HG03558 (cell line): ENCODE results near the gene EPHA8.

ENCODE experiments used
- ATAC-seq: cut with Tn5 transposase; IDR thresholded peaks from one replicate; pipeline ENCODE4 v1.9.1; 2021; ENCODE audit warnings: moderate number of reproducible peaks; ENCODE audit not compliant: unreplicated experiment; ENCODE audit errors: extremely low read depth

EPHA8 gene

DNA sequence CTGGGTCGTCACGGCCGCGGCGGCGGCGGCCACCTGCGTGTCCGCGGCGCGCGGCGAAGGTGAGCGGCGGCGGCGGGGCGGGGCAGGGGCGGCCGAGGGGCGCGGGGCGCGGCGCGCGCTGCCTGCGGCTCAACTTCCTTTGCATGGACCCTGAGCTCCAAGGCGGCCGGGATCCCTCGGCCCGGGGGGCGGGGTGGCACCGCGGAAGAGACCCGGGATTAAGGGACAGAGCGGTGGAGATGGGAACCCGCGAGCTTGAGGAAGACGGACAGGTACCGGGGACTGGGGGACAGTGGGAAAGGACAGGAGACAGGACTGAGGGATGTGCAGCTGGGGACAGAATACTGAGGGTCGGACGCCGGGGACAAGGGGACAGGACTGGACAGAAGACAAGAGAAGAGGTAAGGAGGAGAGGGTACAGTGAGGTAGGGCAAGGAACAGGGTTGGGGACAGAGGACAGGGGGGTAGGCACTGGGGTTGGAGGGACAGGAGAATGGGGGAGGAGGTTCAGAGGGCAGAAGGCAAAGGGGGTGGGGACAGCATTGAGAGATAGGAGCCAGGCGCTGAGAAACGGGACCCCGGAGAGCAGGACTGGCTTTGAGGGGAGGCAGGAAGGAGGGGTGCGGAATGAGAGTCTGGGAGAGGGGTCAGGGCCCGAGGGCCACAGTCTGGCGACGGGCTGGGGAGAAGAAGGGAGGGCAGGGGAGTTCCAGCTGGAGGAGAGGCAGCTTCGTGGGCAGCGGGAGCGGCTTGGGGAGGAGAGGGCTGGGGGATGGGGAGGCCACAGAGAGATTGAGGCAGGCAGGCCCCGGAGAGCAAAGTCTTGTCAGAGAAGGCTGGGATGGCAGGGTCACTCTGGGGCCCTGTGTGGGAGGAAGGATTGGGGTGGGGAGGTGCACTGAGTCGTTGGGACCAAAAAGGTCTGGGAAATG, 648 bp downstream of the EPHA8 start:
- ATAC-seq: no peak

DNA sequence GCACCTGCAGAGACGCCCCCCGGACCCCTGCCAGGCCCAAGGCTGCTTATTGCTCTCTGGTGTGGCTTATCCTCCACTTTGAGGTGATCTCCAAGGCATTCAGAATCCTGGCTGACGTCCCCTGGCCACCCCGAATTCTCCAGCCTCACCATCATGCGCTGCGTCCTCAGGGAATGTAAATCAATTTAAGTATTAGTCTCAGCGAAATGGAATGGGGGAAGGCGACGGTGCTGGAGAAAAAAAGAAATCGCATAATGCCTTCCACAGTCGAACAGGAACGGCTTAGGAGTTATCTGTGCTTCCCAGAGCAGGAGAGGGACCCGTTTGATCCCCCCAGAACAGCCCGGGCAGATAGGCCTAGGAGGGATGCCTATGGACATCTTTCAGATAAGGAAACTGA, 2.9 kb downstream of the EPHA8 start:
- ATAC-seq: no peak

DNA sequence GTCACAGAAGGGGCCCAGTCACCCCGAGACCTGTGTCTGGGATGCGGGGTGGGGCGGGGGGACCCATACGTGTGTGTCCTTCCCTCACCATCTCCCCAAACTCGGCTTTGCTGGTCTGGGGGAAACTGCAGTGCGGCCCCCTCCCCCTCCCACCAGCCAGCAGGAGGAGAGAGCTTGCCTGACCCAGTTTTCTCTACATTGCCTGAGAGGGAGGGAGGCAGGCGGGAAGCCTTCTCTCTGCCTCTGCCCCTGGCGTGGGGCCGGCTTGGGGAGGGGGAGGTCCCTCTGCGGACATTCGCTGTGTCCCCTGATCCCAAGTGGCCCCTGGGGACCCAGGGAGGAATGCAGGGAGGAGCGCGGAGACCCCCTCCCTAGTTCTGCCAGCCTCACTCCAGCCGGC, 3.9 kb downstream of the EPHA8 start:
- no peak for ATAC-seq

DNA sequence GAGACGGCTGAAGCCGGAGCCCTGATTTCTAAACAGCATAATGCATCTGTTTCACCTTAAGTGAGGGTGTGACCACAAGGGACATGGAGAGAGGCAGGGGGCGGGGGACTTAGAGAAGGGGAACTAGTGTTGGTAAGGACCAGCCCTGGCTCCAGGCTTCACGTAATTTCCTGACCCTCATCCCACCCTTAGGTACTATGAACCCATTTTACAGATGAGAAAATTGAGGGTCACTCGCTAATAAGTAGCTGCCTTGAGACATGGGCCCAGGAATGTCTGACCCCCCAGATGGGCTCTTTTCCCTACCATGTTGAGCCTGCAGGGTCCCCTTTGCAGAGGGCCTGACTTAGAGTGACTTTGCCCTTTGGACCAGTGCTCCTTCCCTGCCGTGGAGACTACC, 4.7 kb downstream of the EPHA8 start:
- no peak for ATAC-seq

DNA sequence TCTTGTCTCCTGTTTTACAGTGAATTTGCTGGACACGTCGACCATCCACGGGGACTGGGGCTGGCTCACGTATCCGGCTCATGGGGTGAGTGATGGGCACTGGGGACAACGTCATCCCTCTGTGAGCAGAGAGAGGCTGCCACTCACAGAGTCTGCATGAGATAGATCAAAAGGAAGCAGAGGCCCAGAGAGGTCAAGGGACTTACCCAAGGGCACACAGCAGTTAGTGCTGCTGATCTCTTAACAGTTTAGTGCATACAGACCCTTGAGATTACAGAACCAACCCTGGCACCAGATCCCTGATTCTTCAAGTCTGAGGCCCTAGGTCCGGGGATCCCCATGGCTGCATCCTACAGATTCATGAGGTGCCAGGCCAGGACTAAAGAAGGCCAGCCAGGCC, 6.0 kb downstream of the EPHA8 start:
- no peak for ATAC-seq

DNA sequence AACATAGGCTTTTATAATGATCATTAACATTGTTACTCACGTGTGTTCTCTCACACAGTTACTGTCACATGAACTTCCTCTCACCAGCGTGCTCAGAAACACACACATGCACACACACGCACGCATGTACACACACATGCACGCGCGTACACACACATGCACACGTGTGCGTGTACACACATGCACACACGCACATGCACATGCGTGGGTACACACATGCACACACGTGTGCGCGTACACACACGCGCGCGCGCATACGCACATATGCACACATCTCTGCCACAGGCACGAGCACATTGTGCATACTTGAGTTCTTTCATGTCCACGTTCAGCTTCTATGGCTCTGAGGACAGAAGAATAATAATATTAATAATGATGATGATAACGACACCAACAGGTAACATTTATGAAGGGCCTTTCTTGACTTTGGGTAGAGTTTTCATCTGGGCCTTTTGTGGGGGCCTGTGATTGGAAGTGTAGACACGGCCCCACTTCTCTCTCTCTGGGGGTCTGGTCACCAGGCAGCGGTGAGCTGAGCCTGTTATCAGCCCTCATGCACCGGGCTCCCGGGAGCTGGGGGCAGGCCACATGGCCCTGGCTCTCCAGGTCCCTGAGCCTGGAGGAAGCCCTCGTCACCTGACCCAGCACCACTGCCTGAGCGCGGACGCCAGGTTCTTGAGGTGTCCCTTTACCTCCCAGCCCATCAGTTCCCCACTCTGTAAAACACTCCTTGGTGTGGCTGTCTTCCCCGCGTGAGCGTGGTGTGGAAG, 7.0 kb downstream of the EPHA8 start:
- no peak for ATAC-seq

DNA sequence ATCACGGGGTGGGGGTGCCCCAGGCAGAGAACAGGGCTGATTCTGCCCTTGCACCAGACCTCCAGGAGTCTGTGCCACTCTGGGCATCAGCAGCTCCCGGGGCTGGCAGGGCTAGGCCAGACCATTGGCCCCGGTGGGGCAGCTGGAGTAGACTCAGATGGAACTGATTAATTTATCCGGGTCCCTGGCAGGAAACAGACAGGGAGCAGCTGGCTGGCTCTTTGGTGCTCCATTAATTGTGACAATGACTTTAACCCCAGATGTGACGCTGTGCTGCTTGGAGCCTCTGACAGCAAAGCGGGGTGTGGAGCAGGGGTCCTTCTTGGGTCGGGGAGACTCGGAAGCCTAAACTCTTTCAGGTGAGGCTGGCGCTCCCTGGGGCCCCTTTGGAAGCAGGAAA, 9.5 kb downstream of the EPHA8 start:
- no peak for ATAC-seq

DNA sequence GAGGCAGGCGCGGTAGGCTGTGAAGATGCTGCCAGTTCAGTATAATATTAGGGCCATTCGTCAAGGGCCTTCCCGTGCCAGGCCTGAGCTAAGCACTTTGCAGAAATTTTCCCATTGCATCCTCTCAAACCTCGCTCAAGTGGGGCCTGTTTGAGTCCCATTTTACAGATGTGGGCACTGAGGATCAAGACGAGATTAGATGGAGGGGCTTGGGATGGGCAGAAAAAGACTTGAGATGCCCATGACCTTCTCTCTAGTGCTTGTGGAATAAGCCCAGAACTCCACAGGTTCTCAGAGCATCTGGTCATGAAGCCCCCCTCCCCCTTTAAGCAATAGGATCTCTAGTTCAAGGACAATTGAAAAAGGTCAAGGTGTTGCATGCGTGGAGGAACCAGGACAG, 9.9 kb downstream of the EPHA8 start:
- no peak for ATAC-seq

DNA sequence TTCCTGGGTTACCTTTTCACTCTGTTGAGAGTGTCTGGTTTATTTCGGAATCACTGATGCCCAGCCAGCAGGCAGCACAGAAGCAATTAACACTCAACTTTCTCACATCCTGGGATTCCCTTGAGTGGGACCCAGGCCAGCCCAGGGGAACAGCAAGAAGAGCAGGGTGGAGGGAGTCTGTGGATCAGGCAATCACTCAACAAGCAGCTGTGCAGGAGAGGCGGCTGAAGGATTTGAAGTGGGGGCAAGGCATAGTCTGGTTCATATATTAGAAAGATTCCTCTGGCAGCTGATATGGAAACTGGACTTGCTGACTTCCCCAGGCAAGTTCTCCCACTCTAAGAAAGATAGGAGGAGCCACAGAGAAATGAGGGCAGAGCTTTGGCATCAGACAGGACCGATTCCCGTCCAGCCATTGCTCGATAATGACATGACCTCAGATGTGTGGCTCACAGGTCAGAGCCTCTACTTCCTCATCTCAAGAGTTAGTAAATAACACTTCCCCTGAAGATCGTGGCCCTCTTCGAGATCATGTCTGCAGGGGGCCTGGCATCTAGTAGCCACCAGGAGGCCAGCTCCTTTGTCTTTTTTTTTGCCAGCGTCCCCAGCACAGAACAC, 12.4 kb downstream of the EPHA8 start:
- no peak for ATAC-seq

DNA sequence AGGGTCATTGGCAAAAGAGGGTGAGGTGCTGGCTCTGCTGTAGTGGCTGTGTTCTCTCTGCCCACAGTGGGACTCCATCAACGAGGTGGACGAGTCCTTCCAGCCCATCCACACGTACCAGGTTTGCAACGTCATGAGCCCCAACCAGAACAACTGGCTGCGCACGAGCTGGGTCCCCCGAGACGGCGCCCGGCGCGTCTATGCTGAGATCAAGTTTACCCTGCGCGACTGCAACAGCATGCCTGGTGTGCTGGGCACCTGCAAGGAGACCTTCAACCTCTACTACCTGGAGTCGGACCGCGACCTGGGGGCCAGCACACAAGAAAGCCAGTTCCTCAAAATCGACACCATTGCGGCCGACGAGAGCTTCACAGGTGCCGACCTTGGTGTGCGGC, 12.9 kb downstream of the EPHA8 start:
- no peak for ATAC-seq

DNA sequence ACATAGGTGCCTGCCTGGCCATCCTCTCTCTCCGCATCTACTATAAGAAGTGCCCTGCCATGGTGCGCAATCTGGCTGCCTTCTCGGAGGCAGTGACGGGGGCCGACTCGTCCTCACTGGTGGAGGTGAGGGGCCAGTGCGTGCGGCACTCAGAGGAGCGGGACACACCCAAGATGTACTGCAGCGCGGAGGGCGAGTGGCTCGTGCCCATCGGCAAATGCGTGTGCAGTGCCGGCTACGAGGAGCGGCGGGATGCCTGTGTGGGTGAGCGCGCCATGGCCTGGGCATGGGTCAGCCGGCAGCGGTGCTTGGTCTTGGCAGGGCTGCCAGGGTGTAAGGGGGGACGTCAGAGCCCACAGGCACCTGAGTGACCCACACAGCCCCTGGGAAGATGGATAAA, 13.3 kb downstream of the EPHA8 start:
- no peak for ATAC-seq

DNA sequence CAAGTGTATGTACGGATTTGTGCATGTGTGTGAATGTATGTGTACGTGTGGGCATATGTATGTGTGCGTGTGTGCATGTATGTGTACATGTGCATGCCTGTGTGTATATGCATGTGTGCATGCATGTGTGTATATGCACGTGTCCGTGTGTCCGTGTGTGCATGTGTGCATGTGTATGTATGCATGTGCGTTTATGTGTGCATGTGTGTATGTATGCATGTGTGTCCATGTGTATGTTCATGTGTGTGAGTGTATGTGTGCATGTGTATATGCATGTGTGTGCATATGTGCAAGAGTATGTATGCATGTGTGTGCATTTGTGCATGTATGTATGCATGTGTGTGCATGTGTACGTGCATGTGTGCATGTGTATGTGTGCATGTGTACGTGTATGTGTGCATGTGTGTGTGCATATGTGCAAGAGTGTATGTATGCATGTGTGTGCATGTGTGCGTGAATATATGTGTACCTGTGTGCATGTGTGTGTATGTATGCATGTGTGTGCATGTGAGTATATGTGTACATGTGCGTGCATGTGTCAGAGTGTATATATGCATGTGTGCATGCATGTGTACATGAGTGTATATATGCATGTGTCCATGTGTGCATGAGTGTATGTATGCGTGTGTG, 15.6 kb downstream of the EPHA8 start:
- ATAC-seq: no peak

DNA sequence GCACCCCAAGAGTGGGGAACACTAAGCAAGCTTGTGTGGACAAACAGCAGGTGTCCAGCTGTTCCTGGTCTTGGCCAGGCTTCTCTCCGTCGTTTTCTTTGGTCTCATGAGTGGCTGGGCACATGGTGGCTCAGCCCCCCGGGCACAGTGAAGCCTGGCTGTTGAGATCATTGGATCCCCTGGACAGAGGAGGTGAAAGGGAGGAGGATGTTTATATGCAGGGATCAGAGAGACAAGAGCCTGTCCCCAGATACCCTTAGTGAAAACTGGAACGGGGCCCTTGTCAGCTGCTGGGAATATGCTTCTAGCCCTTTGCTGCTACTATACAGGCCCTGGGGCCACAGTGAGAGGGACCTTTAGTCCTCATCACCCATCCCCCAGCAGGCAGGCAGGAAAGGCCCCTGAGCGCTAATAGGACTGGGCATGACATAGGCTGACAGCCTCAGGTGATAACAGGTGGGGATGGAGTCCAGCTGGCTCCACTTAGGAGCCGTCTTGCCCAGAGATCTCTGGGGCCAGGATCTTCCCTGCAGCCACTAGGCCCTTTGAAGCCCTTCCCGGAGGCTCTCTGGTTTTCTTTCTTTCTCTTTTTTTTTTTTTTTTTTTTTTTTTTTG, 16.4 kb downstream of the EPHA8 start:
- ATAC-seq: no peak

DNA sequence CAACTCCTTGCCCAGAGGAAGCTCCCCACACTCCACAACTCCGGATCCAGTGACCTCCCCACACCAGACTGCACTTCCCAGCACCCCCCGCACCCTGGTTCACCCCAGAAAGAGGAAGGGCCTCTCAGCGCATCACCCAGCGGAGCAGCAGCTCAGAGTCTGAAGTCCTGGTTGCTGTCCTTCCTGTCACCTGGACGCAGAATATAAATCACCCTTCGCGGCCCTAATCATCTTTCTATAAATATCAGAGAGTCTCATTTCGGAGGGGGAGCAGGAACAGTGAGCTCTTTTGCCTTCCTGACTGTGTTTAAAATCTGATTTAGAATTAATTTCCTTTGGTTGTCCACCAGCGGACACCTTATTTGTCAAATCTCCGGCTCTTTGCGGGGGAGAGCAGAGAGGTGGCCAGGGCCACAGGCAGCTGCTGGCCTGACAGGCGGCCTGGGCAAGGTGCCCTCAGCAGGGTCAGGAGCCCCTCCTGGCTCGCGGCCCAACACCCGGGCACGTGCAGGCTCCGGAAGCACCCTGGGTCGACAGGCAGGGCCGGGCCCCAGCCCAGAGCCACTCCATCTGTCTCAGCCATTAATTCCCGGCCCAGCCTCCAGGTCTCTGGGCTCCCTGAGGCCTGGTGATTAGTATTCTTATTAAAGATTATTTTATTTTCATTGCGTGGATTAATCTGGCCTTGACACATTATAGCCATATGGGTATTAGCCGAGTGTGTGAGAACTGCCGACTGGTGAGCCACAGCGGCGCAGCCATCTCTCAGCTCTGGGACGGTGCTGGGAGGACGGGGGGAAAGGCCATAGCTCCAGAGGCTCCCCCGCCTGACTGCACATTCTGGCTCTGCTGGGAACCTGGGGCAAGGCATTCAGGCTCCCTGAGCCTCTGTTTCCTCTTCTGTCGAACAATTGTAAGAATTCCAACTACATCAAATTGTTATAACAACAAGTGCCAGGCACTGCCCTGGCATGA, 19.7 kb downstream of the EPHA8 start:
- no peak for ATAC-seq

DNA sequence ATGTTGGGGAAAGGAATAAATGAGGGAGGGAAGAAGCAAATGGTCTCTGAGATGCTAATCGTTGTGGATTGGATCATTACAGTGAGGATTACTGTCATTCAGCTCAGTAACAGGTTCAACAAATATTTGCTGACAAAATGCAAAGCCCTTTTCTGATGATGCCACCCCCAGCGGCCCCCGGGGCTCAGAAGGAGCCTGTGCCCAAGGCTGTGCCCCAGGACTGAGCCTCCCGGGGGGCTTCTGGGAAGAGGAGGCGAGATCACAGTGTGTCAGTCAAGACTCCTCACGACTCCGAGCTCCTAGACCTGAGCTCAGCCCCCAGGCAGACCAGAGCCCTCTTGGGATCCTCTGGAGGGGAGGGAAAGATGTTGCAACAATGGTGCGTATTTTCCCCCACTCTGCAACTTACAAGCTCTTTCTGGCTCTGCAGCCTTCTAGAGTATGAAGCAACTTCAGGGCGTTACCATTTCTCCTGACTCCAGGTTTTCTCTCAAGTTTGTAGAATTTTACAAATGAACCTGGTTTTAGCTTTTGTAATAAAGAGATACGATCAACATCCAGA, 20.8 kb downstream of the EPHA8 start:
- no peak for ATAC-seq

DNA sequence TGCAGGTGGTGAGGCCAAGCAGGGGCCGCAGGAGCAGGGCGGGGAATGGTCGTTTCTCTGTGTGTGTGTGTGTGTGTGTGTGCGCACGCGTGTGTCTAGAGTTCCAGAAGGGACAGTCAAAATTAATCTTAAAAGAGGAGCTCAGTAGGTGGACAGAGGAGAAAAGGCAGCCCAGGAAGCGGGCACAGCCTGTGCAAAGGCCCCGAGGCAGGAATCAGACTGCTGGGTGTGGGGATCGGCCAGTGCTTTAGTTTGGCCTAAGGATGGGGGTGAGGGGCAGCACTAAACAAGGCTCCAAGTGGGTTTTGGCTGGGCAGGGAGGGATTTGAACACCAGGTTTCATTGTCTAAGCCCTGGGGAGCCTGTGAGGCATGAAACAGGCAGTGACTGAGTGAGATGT, 21.7 kb downstream of the EPHA8 start:
- no peak for ATAC-seq

DNA sequence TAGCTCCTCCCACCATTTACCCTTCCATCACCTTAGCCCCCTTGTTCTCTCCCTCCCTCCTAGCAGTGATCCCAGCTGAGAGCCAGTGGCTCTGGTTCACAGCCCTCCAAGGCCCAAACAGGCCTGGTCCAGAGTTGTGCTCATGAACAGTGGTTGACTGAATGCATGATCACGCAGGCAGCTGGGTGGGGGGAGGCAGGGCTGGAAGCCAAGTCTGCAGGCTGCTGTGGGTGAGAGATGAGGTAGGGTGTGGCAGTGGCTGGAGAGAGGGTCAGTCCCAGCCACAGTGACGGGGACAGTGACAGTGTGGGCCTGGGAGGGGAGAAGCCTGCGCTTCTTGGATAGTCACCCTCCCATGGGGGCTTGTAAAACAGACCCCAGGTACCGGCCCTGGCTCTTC, 22.2 kb downstream of the EPHA8 start:
- ATAC-seq: no peak

DNA sequence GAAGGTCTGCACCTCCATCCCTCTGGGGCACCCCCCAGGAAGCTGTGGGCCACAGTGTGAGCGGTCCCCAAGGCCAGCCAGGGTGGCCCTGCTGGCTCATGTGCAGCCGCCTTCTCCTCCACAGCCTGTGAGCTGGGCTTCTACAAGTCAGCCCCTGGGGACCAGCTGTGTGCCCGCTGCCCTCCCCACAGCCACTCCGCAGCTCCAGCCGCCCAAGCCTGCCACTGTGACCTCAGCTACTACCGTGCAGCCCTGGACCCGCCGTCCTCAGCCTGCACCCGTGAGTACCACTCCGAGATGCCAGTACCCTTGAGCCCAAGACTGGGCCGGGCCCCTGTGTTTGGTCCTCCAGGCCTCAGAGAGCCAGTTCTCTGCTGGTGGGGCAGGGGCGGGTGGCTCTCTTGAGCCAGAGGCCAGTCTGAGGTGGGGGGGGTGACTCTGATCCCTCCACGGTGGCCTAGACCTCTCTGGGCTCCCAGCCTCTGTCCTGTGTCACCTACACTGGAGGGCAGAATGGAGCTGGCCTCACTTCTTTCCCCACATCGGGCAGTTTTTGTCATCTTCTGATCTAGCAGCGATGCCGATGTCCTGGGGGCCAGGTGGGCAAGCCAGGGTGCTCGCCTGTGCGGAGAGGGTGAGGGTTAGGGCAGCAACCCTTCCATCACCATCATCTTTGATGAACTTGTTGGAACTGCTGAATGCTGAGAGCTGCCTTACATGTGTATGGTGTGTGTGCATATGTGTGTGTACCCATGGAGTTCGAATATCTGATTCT, 23.3 kb downstream of the EPHA8 start:
- ATAC-seq: no peak
